GM19023 (cell line): Measurements from ENCODE around the gene NDUFAF8.

Source experiments
- ATAC-seq: cut with Tn5 transposase; IDR thresholded peaks from one replicate; pipeline ENCODE4 v1.9.1; 2021; ENCODE audit warnings: mild to moderate bottlenecking, moderate library complexity; ENCODE audit not compliant: unreplicated experiment

NDUFAF8 gene

DNA sequence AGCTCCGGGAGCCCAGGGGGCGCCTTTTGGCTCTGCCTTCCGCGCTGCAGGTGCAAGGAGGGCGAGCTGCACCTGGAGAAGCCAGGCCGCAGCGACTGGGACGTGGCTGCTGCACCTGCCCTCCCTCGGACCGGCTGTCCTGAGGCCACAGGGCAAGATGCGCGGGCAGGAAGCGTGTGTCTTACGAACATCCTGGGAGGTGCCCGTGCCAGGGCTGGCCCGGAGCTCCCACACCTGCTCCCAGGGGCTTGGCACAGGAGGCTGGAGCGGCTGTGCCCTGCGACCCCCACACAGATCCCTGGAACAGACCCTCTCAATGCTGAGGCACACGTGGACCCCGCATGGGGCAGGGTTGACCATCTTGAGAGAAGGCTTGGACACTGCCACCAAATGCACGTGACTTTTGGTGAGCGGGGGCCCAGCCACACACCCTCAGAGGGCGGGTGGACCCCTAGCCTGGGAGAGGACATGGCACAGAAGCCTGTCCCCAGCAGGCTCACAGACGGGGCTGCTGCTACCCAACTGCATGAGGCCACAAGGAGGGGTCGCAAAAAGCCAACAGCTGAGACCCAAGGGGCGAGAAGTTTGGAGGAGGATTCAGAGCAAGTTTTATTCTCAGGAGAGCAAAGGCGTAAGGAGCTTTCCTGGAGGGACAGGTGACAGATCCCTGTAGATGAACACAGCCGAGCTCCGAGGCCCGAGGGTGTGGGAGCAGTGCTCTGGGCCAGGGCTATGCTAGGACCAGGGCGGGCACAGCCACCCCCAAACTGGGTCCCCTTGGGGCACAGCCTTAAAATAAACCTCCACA lies 11.4 kb downstream of the NDUFAF8 start:
- ATAC-seq = no peak

DNA sequence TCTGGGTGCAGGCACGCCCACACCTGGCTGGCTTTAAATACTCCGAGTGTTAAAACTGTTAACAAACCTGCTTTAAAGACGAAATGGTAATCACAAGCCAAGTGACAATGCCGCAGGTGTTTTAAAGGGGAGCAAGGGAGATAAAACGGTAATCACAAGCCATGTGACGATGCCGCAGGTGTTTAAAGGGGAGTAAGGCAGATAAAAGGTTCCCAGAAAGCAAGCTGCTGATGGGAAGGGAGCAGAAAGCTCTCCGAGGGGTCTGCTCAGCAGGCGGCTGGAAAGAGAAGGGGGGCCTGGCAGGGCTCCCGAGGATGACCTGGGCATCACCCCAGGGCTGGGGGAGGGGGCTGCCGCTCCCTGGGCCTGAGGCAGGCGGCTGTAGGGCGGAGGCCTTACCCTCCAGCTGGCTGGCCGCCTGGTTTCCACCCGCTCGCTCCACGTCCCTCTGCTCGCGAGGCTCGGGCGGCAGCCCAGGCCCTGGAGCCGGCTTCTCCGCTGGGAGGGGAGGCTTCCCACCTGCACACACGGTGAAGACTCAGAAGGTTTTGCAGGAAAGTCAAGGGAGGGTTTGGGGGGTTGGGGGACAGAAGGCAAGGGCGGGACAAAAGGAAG lies 12.1 kb downstream of the NDUFAF8 start:
- ATAC-seq = no peak

DNA sequence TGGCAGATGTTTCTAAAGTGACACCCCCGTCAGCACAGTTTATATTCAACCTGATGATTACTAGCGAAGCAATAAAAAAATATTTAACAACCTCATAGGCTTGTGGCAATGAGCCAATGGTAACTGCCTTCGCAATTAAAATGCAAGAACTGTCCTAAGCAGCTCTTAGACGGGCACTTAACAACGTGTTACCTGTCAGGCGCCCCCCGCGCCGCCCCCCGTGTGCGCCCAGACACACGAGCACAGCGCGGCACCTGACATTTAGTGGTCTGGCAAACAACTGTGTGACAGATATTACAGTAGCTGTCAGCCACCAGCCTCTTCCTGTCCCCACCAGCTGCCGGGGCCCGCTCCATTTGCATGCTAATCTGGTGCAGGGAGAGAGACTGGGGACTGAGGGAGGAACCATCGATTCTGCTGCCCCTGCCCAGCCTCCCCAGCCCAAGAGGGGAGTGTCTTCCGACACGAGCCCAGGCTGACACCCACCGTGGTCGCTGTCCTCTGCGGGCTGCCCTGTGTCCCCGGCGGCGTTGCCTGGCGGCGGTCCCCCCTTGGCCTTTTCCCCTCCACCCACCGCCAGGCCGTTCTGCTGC lies 12.7 kb downstream of the NDUFAF8 start:
- ATAC-seq = no peak

DNA sequence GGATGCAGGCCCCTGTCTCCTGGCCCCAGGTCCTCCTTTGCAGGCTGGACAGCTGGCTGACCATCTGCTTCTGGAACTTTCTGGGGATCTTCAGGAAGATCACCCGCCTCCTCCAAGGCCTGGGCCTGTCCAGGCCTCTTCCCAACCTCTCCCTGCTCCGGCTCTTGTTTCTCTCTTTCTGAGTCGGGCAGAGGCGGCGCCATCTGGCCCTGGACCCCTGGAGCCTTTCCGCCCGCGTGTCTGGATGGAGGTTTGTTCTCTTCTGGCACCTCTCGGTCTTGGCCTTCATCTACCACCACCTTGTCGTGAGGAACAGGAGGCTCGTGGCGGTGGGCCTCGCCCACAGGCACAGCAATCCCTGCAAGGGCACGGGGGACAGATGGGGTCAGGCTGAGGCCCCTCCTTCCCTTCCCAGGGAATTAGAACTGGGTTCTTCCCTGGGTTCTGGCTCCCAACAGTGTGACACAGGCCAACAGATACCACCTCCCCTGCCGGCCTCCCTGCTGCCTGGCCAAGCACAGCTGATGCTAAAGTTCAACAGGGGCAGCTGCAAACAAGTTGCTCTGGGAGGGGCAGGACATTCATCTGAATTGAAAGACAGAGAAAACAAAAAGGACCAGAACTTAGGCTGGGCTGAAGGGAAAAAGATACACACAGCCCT lies 13.3 kb downstream of the NDUFAF8 start:
- ATAC-seq = no peak

DNA sequence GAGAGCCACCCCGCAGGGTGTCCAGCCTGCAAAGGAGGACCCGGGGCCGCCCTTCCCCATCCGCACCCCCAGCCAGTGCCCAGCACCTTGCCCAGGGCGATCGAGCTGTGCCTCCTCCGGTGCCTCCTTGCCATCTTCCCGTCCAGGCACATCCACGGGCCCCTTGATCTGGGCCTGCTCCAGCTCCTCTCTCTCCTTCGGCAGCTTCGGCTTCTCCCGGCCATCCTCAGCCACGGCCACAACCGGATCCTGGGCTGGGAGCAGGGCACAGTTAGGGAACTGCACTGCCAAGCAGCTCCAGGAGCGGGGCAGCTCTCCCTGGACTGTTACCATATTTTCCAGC lies 13.8 kb downstream of the NDUFAF8 start:
- ATAC-seq = no peak

DNA sequence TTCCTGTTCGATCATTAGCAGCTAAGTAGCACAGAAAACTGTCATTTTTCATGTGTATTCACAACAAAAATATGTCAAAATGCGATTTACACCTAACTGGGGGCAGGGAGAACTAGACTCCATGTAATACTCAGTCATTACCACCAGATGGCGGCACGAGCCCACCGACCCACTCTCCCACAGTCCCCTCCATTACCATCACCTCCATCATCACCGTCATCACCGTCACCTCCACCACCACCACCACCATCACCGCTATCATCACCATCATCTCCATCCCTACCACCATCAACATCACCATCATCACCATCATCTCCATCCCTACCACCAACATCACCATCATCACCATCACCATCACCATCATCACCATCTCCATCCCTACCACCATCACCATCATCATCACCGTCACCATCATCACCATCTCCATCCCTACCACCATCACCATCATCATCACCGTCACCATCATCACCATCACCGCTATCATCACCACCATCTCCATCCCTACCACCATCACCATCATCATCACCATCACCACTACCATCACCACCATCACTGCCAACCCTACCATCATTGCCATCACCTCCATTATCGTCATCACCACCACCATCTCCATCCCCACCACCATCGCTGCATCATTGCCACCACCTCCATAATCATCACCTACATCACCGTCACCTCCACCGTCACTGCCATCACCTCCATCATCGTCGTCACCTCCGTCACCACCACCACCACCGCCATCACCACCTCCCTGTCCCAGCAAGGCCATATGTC lies 14.4 kb downstream of the NDUFAF8 start:
- ATAC-seq = no peak

DNA sequence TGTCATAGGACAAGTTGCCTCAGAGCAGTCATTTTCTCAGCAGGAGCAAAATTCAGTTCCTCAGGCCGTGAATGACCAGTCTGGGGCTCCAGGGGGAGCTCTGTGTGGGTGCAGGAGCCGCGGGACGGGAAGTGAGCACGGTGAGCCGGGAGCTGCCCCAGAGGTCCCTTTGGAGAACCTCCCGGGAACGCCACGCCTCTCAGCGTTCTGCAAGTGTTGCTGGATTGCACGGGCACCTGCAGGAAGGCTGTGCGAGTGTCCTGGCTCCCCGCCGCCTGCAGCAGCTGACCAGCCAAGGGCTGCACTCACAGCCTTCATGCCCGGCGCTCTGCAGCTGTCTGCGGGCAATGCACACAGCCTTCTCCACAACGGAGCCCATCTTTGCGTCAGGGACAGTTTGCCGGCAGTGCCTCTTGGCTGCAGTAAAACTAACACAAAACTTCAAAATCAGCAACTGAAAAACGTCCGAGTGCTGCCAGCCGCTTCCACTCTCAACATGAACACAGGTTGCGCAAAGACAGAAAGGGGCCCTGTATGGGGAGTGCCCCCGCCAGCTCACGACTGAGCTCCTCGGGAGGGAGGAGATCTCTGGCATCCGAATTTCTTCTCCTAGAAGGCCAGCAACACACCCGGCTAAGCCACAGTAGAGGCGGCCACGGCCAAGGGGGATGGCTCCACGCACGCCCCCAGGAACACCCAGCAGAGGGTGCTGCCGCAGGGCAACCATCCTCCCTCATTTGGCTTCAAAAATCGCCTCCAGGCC lies 16.0 kb downstream of the NDUFAF8 start:
- no peak for ATAC-seq

DNA sequence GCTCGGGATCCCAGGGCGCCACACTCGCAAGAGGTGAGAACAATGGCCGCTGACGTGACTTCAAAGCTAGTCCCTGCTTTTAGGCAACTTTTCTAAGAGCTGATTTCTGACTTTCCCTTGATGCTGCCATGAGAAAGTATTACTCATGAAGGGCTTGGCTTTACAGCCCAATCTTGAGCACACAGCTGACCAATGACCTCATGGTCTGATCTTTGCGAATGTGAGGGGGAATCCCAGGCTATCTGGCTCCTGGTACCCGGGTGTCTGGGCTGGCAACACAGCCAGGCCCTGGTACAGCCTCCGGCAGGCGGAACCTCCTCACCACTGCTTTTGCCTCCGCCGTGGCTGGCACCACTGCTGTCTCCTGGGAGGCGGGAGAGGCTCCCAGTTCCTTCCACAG lies 17.5 kb downstream of the NDUFAF8 start:
- no peak for ATAC-seq

DNA sequence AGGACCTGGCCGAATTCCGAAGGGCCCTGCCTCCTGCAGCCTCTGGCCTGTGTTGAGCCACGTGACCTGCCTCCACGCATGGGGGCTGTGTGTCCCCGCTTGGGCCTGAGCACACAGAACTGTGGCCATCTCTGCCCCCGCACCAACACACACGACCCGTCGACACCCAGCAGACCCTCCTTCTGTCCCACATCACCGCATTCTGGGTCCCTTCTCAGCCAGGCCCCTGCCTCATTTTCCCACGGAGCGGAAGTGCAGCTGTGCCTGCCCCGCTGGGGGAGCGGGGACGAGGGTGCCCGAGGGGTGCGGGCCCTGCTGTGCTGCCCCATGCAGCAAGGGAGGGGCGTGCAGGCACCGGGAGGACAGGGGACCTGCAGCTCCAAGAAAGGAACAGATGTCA lies 18.4 kb downstream of the NDUFAF8 start:
- ATAC-seq = no peak

DNA sequence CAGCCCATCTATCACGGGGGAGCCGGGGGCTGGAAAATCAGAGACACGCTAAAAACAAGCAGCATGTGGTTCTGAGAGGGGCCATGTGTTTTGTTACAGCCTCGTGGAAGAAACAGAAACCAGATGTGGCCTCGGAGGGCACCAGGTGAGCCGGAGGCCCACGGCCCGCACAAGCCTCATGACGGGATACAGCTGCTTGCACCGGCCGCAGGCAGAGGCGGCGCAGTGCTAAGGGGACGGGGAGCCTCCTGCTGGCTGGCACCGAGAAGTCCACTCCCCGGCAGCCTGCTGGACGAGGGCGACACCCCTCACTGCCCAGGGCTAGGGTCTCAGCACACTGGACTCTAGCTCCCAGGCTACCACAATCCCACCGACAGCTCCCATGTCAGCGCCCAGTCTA lies 19.2 kb downstream of the NDUFAF8 start:
- no peak for ATAC-seq

DNA sequence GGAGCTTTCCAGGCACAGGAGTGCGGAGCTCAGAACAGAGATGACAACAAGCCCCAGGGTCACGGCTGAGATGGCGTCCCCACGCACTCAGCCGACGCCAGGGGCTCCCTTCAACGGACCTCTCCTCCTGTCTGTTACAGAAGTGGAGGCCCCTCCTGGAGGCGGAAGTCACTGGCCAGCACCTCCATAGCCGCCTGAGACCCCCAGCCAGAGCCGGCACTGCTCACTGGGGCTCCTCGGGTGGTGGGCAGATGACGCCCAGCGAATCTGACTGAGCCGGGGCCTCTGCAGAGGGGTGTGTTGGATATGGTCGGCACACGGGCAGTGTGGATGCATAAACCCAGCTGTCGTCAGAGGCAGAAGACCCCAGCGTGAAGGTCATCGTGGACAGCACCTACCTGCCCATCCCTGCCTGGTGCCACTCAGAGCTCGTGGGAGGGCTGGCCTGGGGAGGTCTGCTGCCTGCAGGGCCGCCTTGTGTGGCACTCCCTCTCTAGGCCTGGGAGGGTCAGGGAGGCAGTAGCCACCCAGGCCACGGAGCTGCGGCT lies 20.0 kb downstream of the NDUFAF8 start:
- ATAC-seq = no peak

DNA sequence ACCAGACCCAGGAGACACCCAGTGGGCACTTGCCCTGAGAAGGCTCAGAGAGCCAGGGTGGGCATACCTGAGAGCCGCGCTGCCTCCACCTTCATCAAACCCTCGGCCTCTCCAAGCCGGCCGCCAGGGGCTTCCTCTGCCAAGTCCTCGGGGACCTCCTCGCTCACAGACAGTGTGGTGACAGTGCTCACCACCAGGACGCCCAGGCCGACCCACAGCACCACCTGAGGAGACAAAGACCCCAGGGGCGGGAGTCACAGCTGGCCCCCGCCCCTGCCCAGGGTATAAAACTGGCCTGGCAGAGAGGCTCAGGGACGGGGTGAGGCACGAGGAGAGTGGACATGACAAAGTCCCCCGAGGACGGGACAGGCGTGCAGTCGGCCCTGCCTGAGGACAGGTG lies 21.1 kb downstream of the NDUFAF8 start:
- no peak for ATAC-seq

DNA sequence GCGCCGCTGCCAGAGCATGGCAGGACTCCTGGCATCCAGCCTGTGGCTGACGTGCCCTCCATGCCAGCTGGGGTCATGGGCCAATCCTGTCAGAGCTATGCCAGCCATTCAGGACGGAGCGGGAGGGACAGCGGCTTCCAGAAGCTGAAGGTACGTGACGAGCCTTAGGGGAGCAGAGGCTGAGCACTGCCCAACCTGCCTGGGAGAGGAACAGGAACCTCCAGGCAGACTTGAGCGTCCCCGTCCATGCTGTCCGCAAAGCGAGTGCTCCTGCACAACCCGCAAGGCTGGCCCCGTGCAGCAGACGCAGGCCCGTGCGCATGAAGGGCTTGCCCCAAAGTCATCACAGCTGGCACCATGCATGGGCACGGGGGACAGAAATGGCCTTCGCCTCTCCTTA lies 21.5 kb downstream of the NDUFAF8 start:
- no peak for ATAC-seq

DNA sequence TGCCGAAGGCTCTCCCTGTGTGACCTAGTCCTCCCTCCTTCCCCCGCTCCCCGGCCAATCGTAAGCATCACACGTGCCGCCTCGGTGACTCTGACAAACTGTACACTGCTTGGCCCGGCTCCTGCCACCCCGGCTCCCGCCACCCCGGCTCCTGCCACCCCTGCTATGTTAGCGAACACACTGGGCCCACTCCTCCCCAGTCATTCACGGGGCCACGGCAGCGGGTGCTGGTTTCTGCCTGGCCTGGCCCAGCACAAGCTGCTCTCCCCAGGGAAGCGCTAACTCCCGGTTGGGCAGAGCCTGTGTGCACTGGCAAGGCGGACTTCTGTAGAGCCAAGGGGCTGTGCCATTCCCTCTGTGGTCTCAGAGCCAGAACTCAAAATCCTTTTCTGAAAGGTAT lies 22.0 kb downstream of the NDUFAF8 start:
- ATAC-seq = no peak

DNA sequence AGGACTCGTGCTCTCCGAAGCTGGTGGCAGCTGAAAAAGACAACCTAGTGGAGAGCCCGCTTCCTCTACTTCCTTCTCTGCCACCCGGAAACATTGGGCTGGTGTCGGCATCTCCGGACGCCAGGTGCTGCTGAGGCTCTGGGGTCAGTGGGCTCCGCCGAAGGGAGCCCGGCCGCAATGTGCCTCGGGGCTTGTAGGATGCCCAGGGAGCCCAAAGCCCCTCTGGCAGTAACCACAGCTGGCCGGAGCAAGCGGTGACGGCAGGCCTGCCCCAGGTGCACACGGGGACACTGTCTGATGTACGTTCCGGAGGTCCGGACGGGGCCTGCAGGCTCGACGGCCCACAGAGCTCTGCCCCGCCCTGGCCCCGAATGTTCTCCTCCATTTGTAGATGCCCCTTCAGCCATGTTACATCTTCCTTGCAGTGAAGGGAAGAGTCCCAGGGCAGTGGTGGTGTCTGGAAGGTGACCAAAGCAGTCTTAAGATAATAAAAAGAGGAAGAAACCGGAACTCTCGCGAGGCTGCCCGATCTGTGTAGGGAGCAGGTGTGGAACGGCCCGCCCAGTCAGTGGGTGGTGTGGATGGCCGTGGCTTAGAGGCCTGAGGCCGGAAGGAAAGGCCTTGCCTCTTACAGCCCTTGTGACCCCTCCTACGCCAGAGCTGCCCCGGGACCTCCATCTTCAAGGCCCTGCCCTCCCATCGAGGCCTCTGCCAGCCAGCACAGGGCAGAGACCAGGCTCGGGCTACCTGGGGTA lies 22.6 kb downstream of the NDUFAF8 start:
- ATAC-seq = no peak

DNA sequence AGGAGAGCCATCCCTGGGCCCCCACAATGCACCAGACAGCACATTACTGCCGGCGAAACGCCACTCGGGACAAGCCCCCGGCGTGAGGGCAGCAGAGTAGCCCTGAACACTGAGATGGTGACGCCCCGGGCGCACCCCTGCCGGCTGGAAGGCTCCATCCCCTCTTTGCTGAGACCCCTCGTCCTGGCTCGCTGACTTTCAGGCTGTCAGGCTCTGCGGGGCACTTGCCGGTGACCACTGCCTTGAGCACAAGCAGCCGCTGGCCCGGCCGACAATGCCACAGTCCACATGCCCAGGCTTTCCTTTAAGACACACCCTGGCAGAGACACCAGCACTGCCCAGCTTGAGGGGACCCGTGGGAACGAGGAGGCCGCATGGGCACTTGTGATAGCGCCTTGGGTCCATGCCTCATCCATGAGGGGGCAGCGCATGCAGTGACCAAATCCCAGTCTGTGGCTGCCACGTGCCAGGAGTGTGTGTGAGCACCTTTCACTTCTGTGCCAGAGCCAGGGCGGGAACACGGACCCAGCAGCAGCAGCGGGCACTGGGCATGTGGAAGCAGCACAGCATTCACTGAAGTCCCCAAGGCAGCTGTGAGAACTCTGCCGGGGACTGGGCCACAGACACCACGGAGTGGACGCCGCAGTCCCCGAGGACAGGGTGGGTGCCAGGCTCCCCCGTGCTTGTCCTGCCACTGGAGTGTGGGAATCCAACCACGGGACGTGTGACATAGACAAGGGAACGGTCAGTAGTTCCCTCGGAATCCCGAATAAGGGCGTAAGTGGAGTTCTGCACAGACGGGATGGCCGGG lies 24.5 kb downstream of the NDUFAF8 start:
- ATAC-seq = no peak

DNA sequence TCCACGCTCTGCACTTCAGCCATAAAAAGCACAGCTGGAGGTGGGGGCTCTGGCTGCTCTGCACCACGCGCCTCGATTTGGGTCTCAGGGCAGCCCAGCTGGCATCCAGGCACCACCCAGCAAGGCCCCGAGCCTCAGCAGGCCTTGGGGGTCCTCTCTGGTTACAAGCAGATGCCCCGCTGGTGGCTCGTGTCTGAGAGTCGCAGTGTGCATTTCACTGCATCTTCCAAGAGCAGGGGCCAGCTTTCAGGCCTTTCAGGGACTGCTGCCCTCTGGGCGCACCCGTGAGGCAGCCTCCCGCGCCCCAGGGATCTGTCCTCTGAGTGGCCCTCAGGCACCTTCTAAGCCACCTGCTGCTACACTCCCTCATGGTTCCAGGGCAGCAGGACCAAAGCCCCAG lies 25.5 kb downstream of the NDUFAF8 start:
- no peak for ATAC-seq

DNA sequence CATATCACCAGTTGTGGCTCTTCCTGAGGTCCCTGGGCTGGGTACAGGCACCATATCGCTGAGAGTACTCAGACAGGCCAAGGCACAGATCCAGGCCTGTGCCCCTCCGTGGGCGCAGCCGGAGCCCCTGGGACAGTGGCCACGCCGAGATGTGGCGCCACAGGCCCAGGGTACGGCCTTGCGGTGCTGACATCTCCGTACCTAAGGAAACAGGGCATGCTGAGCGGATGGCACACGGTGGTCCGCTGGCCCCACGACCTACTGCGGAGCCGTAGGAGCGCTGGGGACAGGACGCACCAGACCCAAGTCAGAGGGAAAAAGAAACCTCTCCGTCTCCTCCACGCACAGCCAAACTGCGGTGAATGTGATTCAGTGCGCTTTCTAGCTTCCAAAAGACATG lies 26.5 kb downstream of the NDUFAF8 start:
- no peak for ATAC-seq
